DMS79 (cell line): ENCODE results near the gene SLC12A6.

Source experiments
- DNase-seq: peaks from one replicate; lab custom pipeline; 2025; lab: John Stamatoyannopoulos, UW

Gene SLC12A6

GRCh38 chr15:34330279-34330678, 7.3 kb downstream of the SLC12A6 start:
- no peak for DNase-seq

- DNase-seq = no peak
Measured at GRCh38 chr15:34329006-34329405, 8.6 kb downstream of the SLC12A6 start.

GRCh38 chr15:34327906-34328305, 9.7 kb downstream of the SLC12A6 start:
- DNase-seq = no peak

GRCh38 chr15:34325368-34325767, 12.2 kb downstream of the SLC12A6 start:
- DNase-seq = no peak

- DNase-seq = no peak
Measured at GRCh38 chr15:34324933-34325332, 12.6 kb downstream of the SLC12A6 start.

- DNase-seq = no peak
Measured at GRCh38 chr15:34323217-34323616, 14.4 kb downstream of the SLC12A6 start.

- DNase-seq = peak; percentile 30
Measured at GRCh38 chr15:34318277-34319079, 19.1 kb downstream of the SLC12A6 start.

- DNase-seq = no peak
Measured at GRCh38 chr15:34314491-34315490, 22.8 kb downstream of the SLC12A6 start.

- no peak for DNase-seq
Measured at GRCh38 chr15:34311563-34311962, 26.0 kb downstream of the SLC12A6 start.

- DNase-seq = no peak
Measured at GRCh38 chr15:34304613-34305012, 33.0 kb downstream of the SLC12A6 start.

- DNase-seq = no peak
Measured at GRCh38 chr15:34301058-34301457, 36.5 kb downstream of the SLC12A6 start.

GRCh38 chr15:34297059-34297458, 40.5 kb downstream of the SLC12A6 start:
- no peak for DNase-seq

- no peak for DNase-seq
Measured at GRCh38 chr15:34292621-34293020, 45.0 kb downstream of the SLC12A6 start.

- no peak for DNase-seq
Measured at GRCh38 chr15:34284937-34285336, 52.6 kb downstream of the SLC12A6 start.

- no peak for DNase-seq
Measured at GRCh38 chr15:34282384-34282783, 55.2 kb downstream of the SLC12A6 start.

- no peak for DNase-seq
Measured at GRCh38 chr15:34280193-34280592, 57.4 kb downstream of the SLC12A6 start.

- DNase-seq = no peak
Measured at GRCh38 chr15:34279368-34279767, 58.2 kb downstream of the SLC12A6 start.

- DNase-seq = no peak
Measured at GRCh38 chr15:34275721-34276120, 61.9 kb downstream of the SLC12A6 start.

GRCh38 chr15:34275154-34275553, 62.4 kb downstream of the SLC12A6 start:
- DNase-seq = no peak

- DNase-seq = no peak
Measured at GRCh38 chr15:34271493-34271892, 66.1 kb downstream of the SLC12A6 start.

- DNase-seq = no peak
Measured at GRCh38 chr15:34266751-34267150, 70.8 kb downstream of the SLC12A6 start.

- no peak for DNase-seq
Measured at GRCh38 chr15:34264076-34264475, 73.5 kb downstream of the SLC12A6 start.

GRCh38 chr15:34262362-34262761, 75.2 kb downstream of the SLC12A6 start:
- DNase-seq = no peak
